Testis (tissue), 3 donors: ENCODE results near the gene PAK6. TPM values are rescaled to one million over a fixed set of nuclear protein-coding genes. Genes with fewer than 3 reads are reported as not detected.

Source experiments
- DNase-seq: peaks from one replicate; pipeline ENCODE4 v3.0.0-alpha.2; 2019
- H3K27ac ChIP-seq, 2 donors: fragments of 200-600 bp; sonication (generic); one replicate each; pipeline ENCODE4 v1.5.1; 2019
- H3K27me3 ChIP-seq: fragments of 200-600 bp; sonication (generic); one replicate; pipeline ENCODE4 v1.5.1; 2019
- H3K36me3 ChIP-seq: fragments of 200-600 bp; sonication (generic); one replicate; pipeline ENCODE4 v1.5.1; 2017; ENCODE audit warnings: low read depth; ENCODE audit errors: missing control alignments
- H3K4me1 ChIP-seq: fragments of 200-600 bp; sonication (generic); one replicate; pipeline ENCODE4 v1.5.1; 2019
- H3K4me3 ChIP-seq, 2 donors: fragments of 200-600 bp; sonication (generic); one replicate each; pipeline ENCODE4 v1.5.1; 2017 to 2019
- H3K9me3 ChIP-seq: fragments of 200-600 bp; sonication (generic); one replicate; pipeline ENCODE4 v1.5.1; 2017
- POLR2A ChIP-seq: fragments of 450-650 bp; IDR thresholded peaks from one replicate; pipeline ENCODE4 v1.6.1; 2017; ENCODE audit warnings: antibody characterized with exemption, mild to moderate bottlenecking, moderate library complexity
- WGBS, 2 donors: methylation state at CpG; one replicate each; pipeline ENCODE4 v1.1.5; 2018; 5-methylcytosine and 5-hydroxymethylcytosine counted together
- intact Hi-C: fragments of 100-400 bp; cut with DNase I; formaldehyde crosslinking; loops from one replicate; pipeline ENCODE4 v1.15.1; 2023; ENCODE audit warnings: low total_unique reads
- polyA plus RNA-seq: library from polyadenylated mRNA; stranded (reverse); fragments of 350-450 nt; fragmentation: Illumina TruSeq; extraction: RNeasy Lipid Tissue Mini Kit (QIAGEN cat#74804); gene quantifications from one replicate; pipeline ENCODE4 v1.2.3, GENCODE V29; 2014; ENCODE audit warnings: low read depth, low replicate concordance; ENCODE audit not compliant: insufficient read depth
- total RNA-seq, 2 donors: library from RNA; depleted of rRNA; stranded (reverse); fragments of >200 nt; gene quantifications; one replicate each; pipeline ENCODE4 v1.2.3, GENCODE V29; 2016
- TF ChIP-seq, protein P1 (sequence below), 3 experiments: fragments of 450-650 bp in 2 of 3; fragments of 200-600 bp in 1 of 3; sonication (generic) in 1 of 3; IDR thresholded peaks; one replicate each; pipeline ENCODE4 v1.5.1; 2016 to 2019; ENCODE audit warnings: antibody characterized with exemption in 3 of 3, mild to moderate bottlenecking in 2 of 3, moderate library complexity in 1 of 3

PAK6 gene
- total and polyA plus RNA-seq, 3 donors from 2014 or later: 47.4 to 245 (median 140) TPM

DNA sequence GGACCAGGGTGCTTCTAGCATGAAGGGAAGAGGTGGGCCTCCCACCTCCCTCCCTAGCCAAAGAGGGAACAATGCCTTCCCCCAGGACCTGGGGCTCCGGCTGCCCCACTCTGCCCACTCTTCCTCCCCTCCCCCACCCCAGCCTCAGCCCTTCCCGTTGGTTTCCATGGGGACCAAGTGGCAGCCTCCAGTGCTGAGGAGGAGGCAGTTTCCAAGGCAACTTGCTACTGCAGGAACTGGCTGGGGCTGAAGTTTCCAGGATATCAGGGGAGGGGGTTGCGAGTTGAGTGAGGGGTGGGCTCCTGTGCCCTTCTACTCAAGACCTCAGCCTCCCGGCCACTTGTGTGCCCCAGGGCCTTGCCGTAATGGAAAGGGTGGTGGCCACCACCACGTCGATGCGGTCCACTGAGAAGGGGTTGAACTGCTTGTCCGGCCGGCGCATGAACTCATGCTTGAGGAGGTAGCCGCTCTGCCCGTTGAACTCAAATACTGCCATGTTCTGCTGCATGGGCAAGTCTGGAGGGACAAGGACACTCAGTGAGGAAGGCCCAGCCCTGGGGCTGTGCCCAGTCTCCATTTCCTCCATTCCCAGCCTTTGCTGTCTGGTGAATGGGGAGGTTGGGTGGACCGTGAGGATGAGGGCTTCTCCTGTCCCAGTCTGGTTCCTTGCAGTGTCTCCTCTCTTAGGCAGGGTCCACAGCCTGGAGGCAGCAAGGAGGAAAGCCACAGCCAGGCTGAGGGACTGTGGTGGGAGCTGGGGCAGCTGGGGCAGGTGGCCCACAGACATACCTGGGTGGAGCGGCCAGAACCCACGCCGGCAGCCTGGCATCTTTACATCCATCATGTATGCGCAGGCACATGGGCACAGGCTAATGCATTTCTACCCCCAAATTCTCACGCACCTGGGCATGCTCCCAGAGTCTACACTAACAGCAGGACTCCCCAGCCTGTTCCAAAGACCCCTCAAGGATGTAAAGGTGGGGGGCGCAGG, 55.3 kb downstream of the PAK6 start:
- 89 to 91% methylated on average over 6 to 20 of the region's 20 CpGs for WGBS, 2 donors
- no peaks in the 10 kb centered on the region for H3K36me3 ChIP-seq
- no peaks in the 10 kb centered on the region for H3K9me3 ChIP-seq
- DNase-seq: no peak
- no peaks in the 10 kb centered on the region for H3K27me3 ChIP-seq
- no peak overlapping the region for H3K27ac ChIP-seq
- intact Hi-C loops: no loop called here
- no peak for TF ChIP-seq POLR2A
- TF ChIP-seq, protein P1, sequence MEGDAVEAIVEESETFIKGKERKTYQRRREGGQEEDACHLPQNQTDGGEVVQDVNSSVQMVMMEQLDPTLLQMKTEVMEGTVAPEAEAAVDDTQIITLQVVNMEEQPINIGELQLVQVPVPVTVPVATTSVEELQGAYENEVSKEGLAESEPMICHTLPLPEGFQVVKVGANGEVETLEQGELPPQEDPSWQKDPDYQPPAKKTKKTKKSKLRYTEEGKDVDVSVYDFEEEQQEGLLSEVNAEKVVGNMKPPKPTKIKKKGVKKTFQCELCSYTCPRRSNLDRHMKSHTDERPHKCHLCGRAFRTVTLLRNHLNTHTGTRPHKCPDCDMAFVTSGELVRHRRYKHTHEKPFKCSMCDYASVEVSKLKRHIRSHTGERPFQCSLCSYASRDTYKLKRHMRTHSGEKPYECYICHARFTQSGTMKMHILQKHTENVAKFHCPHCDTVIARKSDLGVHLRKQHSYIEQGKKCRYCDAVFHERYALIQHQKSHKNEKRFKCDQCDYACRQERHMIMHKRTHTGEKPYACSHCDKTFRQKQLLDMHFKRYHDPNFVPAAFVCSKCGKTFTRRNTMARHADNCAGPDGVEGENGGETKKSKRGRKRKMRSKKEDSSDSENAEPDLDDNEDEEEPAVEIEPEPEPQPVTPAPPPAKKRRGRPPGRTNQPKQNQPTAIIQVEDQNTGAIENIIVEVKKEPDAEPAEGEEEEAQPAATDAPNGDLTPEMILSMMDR (IDR thresholded peaks at IDR 0.05): no peak
- no peak overlapping the region for H3K4me3 ChIP-seq
- H3K4me1 ChIP-seq: peaks cover 4% of the 10 kb centered on the region

DNA sequence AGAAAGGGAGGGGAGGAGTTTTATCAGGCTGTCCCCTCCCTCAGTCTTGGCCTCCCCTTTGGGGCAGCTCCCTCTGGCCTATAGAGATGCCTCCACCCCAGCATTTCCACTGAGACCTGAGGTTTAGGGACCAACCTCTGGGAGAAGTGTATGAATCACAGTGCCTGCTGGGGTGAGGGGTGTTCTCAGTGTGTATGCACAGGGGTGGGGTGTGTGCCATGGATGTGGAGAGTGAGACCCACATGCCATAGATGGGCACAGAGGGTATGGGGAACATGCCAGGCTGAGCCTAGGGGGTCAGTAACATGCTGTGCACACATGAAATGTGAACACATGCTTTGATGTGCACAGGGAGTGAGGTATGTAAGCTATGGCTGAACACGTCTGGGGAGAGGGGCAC, 56.4 kb downstream of the PAK6 start:
- Histone ChIP-seq H3K4me3 (no peak overlapping the region), H3K36me3 (no peaks in the 10 kb centered on the region), H3K27me3 (no peaks in the 10 kb centered on the region), H3K27ac (no peak overlapping the region), H3K4me1 (peaks cover 4% of the 10 kb centered on the region), H3K9me3 (no peaks in the 10 kb centered on the region)
- TF ChIP-seq POLR2A: no peak
- TF ChIP-seq, protein P1 (IDR thresholded peaks at IDR 0.05): no peak
- intact Hi-C loops: no loop called here
- no peak for DNase-seq
- 80 to 95% methylated on average over 1 of the region's 1 CpG for WGBS, 2 donors

DNA sequence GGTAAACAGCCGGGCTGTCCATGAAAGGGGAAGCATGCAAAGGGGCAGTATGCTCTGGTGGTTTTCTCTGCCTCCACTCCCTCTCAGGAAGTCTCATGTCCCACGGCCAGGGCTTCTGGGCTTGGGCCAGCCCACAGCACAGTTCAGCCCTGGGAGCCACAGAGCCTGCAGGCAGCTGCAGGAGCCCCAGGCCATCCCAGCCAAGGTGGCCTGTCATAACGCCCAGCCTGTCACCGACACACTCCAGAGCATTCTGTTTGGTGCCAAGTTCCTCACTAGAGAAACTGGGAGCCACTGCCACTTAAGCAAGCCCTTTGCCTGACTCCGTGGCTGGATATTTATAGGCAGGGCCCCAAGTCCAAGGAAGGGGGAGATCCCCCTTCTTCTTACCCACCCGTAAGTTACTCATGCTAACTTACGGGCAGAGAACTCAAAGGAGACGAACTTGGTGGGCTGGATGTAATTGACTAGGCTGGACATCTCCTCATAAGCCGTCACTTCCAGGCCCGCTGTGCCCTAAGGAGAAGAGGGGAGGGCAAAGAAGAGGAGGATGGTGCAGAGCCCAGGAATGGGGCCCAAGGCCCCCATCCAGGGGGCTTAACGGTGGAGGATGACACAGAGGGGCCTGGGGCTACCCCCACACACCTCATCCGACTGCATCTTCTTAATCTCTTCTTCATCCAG, 57.2 kb downstream of the PAK6 start:
- 74 to 81% methylated on average over 8 to 12 of the region's 12 CpGs for WGBS, 2 donors
- Histone ChIP-seq H3K9me3 (no peaks in the 10 kb centered on the region), H3K27ac (no peak overlapping the region), H3K27me3 (no peaks in the 10 kb centered on the region), H3K4me3 (no peak overlapping the region), H3K4me1 (peaks cover 4% of the 10 kb centered on the region), H3K36me3 (no peaks in the 10 kb centered on the region)
- intact Hi-C loops: no loop called here
- TF ChIP-seq POLR2A: no peak
- TF ChIP-seq, protein P1 (IDR thresholded peaks at IDR 0.05): no peak
- no peak for DNase-seq

DNA sequence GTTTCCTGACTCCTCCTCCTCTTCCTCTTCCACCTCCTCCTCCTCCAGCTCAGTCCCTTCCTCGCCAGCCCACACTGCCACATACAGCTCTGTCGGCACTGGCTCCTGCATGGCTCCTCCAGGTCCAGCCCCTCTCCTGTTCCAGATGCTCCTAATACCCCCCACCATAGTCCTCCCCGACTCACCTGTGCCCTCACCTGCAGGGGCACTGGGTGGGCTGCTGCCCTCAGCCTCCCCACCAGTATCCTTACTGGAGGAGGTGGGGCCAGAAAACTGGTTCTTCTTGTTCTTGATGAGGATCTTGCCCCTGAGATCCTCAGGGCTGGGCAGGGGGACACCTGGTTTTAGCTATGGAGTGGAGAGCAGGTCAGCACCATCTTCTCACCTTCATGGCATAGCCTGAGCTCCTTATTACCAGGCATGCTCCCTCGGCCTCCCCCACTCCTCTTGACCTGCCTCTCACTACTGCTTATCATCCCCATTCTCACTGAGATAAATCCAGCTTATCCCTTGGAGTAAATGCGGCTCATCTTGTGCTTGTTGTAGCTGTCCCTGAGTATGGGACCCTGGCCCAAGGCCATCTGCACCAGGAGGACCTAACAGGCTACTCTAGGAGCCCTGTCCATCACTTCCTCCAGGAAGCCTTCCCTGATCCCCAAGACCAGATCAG, 57.8 kb downstream of the PAK6 start:
- H3K27ac ChIP-seq: no peak overlapping the region
- WGBS, 2 donors: 78 to 89% methylated on average over 5 of the region's 5 CpGs
- intact Hi-C loops: no loop called here
- H3K9me3 ChIP-seq: no peaks in the 10 kb centered on the region
- H3K27me3 ChIP-seq: no peaks in the 10 kb centered on the region
- no peak for DNase-seq
- no peaks in the 10 kb centered on the region for H3K36me3 ChIP-seq
- no peak for TF ChIP-seq POLR2A
- TF ChIP-seq, protein P1 (IDR thresholded peaks at IDR 0.05): no peak
- H3K4me1 ChIP-seq: no peaks in the 10 kb centered on the region
- no peak overlapping the region for H3K4me3 ChIP-seq
